Astrocyte (in vitro differentiated cells and primary cell): ENCODE data around the gene ARHGEF17.

Experiments
- CTCF ChIP-seq: IDR thresholded peaks from 2 replicates; pipeline ENCODE4 v1.5.1; 2011; ENCODE audit warnings: low read depth, mild to moderate bottlenecking, inconsistent platforms, low read length, moderate library complexity; ENCODE audit not compliant: insufficient read depth
- EZH2 ChIP-seq: IDR thresholded peaks from 2 replicates; pipeline ENCODE4 v1.6.1; 2012; ENCODE audit warnings: mild to moderate bottlenecking, low read length, inconsistent platforms; ENCODE audit not compliant: insufficient read depth

GRCh38 chr11:73322382-73323306, 14.6 kb downstream of the ARHGEF17 start:
- TF ChIP-seq CTCF, result no peak
- TF ChIP-seq EZH2, result no peak
